ENCODE measurements around the gene RSPO3.

RSPO3 gene

GRCh38 chr6:127190552-127190951, 72.1 kb downstream of the RSPO3 start:
- no peak overlapping the region for H3K9ac ChIP-seq (ENCODE audit: low read depth, low read length)
- no peaks in the 10 kb centered on the region for H3K36me3 ChIP-seq (ENCODE audit: insufficient read depth, low read length)
- no peaks in the 10 kb centered on the region for H3K4me1 ChIP-seq (ENCODE audit: insufficient read depth, low read length)
- no peaks in the 10 kb centered on the region for H3K9me3 ChIP-seq (ENCODE audit: control insufficient read depth, insufficient read depth, low read length)

GRCh38 chr6:127191716-127192115, 73.2 kb downstream of the RSPO3 start:
- H3K36me3 ChIP-seq (ENCODE audit: insufficient read depth, low read length): no peaks in the 10 kb centered on the region
- H3K9me3 ChIP-seq (ENCODE audit: control insufficient read depth, insufficient read depth, low read length): no peaks in the 10 kb centered on the region
- H3K9ac ChIP-seq (ENCODE audit: low read depth, low read length): no peak overlapping the region
- no peaks in the 10 kb centered on the region for H3K4me1 ChIP-seq (ENCODE audit: insufficient read depth, low read length)

GRCh38 chr6:127192911-127193541, 74.6 kb downstream of the RSPO3 start:
- H3K4me1 ChIP-seq (ENCODE audit: insufficient read depth, low read length): no peaks in the 10 kb centered on the region
- no peak overlapping the region for H3K9ac ChIP-seq (ENCODE audit: low read depth, low read length)
- no peaks in the 10 kb centered on the region for H3K9me3 ChIP-seq (ENCODE audit: control insufficient read depth, insufficient read depth, low read length)
- H3K36me3 ChIP-seq (ENCODE audit: insufficient read depth, low read length): no peaks in the 10 kb centered on the region

- Histone ChIP-seq H3K36me3 (ENCODE audit: insufficient read depth, low read length) (no peaks in the 10 kb centered on the region), H3K9ac (ENCODE audit: low read depth, low read length) (no peak overlapping the region), H3K4me1 (ENCODE audit: insufficient read depth, low read length) (no peaks in the 10 kb centered on the region), H3K9me3 (ENCODE audit: control insufficient read depth, insufficient read depth, low read length) (no peaks in the 10 kb centered on the region)
Observed at GRCh38 chr6:127195833-127196232, 77.4 kb downstream of the RSPO3 start.

- no peaks in the 10 kb centered on the region for H3K9me3 ChIP-seq (ENCODE audit: control insufficient read depth, insufficient read depth, low read length)
- no peak overlapping the region for H3K9ac ChIP-seq (ENCODE audit: low read depth, low read length)
- H3K36me3 ChIP-seq (ENCODE audit: insufficient read depth, low read length): no peaks in the 10 kb centered on the region
- no peaks in the 10 kb centered on the region for H3K4me1 ChIP-seq (ENCODE audit: insufficient read depth, low read length)
Observed at GRCh38 chr6:127198549-127198948, 80.1 kb downstream of the RSPO3 start.

- Histone ChIP-seq H3K9me3 (ENCODE audit: control insufficient read depth, insufficient read depth, low read length) (no peaks in the 10 kb centered on the region), H3K9ac (ENCODE audit: low read depth, low read length) (no peak overlapping the region), H3K36me3 (ENCODE audit: insufficient read depth, low read length) (no peaks in the 10 kb centered on the region), H3K4me1 (ENCODE audit: insufficient read depth, low read length) (no peaks in the 10 kb centered on the region)
Observed at GRCh38 chr6:127199470-127199869, 81.0 kb downstream of the RSPO3 start.

GRCh38 chr6:127200114-127200513, 81.6 kb downstream of the RSPO3 start:
- H3K4me1 ChIP-seq (ENCODE audit: insufficient read depth, low read length): no peaks in the 10 kb centered on the region
- H3K9ac ChIP-seq (ENCODE audit: low read depth, low read length): no peak overlapping the region
- H3K36me3 ChIP-seq (ENCODE audit: insufficient read depth, low read length): no peaks in the 10 kb centered on the region
- H3K9me3 ChIP-seq (ENCODE audit: control insufficient read depth, insufficient read depth, low read length): no peaks in the 10 kb centered on the region

- Histone ChIP-seq H3K9ac (ENCODE audit: low read depth, low read length) (no peak overlapping the region), H3K4me1 (ENCODE audit: insufficient read depth, low read length) (no peaks in the 10 kb centered on the region), H3K9me3 (ENCODE audit: control insufficient read depth, insufficient read depth, low read length) (no peaks in the 10 kb centered on the region), H3K36me3 (ENCODE audit: insufficient read depth, low read length) (no peaks in the 10 kb centered on the region)
Observed at GRCh38 chr6:127201321-127201720, 82.8 kb downstream of the RSPO3 start.

GRCh38 chr6:127202676-127203075, 84.2 kb downstream of the RSPO3 start:
- H3K36me3 ChIP-seq (ENCODE audit: insufficient read depth, low read length): no peaks in the 10 kb centered on the region
- H3K9ac ChIP-seq (ENCODE audit: low read depth, low read length): no peak overlapping the region
- no peaks in the 10 kb centered on the region for H3K4me1 ChIP-seq (ENCODE audit: insufficient read depth, low read length)
- H3K9me3 ChIP-seq (ENCODE audit: control insufficient read depth, insufficient read depth, low read length): no peaks in the 10 kb centered on the region

- Histone ChIP-seq H3K9ac (ENCODE audit: low read depth, low read length) (no peak overlapping the region), H3K9me3 (ENCODE audit: control insufficient read depth, insufficient read depth, low read length) (no peaks in the 10 kb centered on the region), H3K4me1 (ENCODE audit: insufficient read depth, low read length) (no peaks in the 10 kb centered on the region), H3K36me3 (ENCODE audit: insufficient read depth, low read length) (no peaks in the 10 kb centered on the region)
Observed at GRCh38 chr6:127204281-127204680, 85.8 kb downstream of the RSPO3 start.

GRCh38 chr6:127205036-127205435, 86.6 kb downstream of the RSPO3 start:
- Histone ChIP-seq H3K9me3 (ENCODE audit: control insufficient read depth, insufficient read depth, low read length) (no peaks in the 10 kb centered on the region), H3K36me3 (ENCODE audit: insufficient read depth, low read length) (no peaks in the 10 kb centered on the region), H3K9ac (ENCODE audit: low read depth, low read length) (no peak overlapping the region), H3K4me1 (ENCODE audit: insufficient read depth, low read length) (no peaks in the 10 kb centered on the region)

GRCh38 chr6:127206531-127207095, 88.1 kb downstream of the RSPO3 start:
- Histone ChIP-seq H3K4me1 (ENCODE audit: insufficient read depth, low read length) (no peaks in the 10 kb centered on the region), H3K36me3 (ENCODE audit: insufficient read depth, low read length) (no peaks in the 10 kb centered on the region), H3K9me3 (ENCODE audit: control insufficient read depth, insufficient read depth, low read length) (no peaks in the 10 kb centered on the region), H3K9ac (ENCODE audit: low read depth, low read length) (no peak overlapping the region)

GRCh38 chr6:127207591-127208120, 89.2 kb downstream of the RSPO3 start:
- H3K9ac ChIP-seq (ENCODE audit: low read depth, low read length): no peak overlapping the region
- no peaks in the 10 kb centered on the region for H3K4me1 ChIP-seq (ENCODE audit: insufficient read depth, low read length)
- H3K9me3 ChIP-seq (ENCODE audit: control insufficient read depth, insufficient read depth, low read length): no peaks in the 10 kb centered on the region
- H3K36me3 ChIP-seq (ENCODE audit: insufficient read depth, low read length): no peaks in the 10 kb centered on the region

- Histone ChIP-seq H3K4me1 (ENCODE audit: insufficient read depth, low read length) (no peaks in the 10 kb centered on the region), H3K9me3 (ENCODE audit: control insufficient read depth, insufficient read depth, low read length) (no peaks in the 10 kb centered on the region), H3K36me3 (ENCODE audit: insufficient read depth, low read length) (no peaks in the 10 kb centered on the region), H3K9ac (ENCODE audit: low read depth, low read length) (no peak overlapping the region)
Observed at GRCh38 chr6:127210725-127211124, 92.3 kb downstream of the RSPO3 start.

GRCh38 chr6:127212376-127212775, 93.9 kb downstream of the RSPO3 start:
- Histone ChIP-seq H3K9me3 (ENCODE audit: control insufficient read depth, insufficient read depth, low read length) (no peaks in the 10 kb centered on the region), H3K4me1 (ENCODE audit: insufficient read depth, low read length) (no peaks in the 10 kb centered on the region), H3K9ac (ENCODE audit: low read depth, low read length) (no peak overlapping the region), H3K36me3 (ENCODE audit: insufficient read depth, low read length) (no peaks in the 10 kb centered on the region)

Data from ES-I3 (cell line).